ENCODE data around the gene KAT8.
A peak's percentile ranks its signal among the peaks of the same experiment; 100 is the strongest.
"Not testable (repeated sequence)": the region's sequence is repeated elsewhere in the genome, so short reads cannot be mapped to it uniquely, and the experiment has no call there.

The KAT8 gene

DNA sequence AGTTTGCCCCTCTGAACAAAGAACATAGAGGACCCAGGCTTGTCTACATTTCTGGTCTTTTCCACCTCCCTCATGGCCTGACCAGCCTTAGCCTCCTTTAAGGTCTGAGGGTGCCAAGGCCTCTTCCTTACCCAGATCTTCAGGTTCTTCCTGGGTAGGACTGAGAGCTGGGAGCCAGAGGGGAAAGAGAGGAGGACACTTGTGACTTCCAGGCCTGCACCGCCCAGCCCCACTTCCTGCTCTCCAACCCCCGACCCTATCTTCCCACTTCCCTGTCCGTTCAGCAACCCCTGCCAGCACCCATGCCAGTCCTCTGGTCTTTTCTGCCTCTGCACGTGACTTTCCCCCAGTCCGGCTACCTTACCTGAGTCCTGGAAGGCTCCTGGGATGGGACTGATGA lies 31.9 kb downstream of the KAT8 start:
- DNase-seq (ENCODE audit: low spot score) = no peak

DNA sequence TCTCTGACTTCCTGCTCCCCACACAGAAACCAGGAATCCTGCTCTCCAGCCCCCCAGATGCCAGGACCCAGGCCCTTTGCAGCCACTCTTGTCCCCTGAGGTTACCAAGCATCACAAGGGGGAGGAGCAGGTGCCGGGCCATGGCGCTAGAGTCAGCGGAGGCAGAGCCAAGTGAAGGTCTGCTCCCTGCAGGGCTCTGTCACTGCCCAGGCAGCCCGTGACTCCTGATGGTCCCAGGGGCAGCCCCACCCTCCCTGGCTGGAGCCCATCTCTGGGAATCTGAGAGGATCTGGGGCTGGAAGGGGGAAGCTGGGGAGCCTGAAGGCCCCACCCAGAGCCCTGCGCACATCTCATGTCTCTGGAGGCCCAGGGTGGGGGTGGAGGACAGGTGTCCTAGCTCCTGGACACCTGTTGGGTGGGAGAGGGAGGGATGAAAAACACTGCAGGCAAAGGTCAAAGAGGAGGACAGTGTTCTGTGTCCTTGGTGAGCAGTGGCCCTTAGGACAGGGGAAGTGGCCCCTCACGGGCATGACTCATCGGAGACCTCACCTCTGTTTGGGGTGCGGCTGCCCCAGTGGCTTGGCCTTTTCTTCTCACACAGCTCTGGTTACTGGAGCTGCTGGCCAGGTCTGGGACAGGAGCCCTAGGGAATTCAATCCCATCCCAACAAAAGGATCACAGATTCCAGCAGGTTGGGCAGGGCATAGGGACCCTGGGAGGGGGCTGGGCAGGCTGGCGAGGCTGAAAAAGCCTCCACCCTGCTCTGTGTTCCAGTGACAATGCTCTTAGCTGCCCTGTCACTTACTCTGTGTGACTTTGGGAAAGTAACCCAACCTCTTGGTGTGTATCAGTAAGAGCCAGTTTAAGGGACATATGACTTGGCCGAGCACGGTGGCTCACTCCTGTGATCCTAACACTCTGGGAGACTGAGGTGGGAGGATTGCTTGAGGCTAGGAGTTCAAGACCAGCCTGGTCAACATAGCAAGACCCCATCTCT lies 32.7 kb downstream of the KAT8 start, which contains the start of gene PRSS36:
Gene PRSS36 (minus strand): TSS at position 173 of the 997 bp plus-strand sequence. CDS start 31 bp downstream, at position 142.
- no peak for DNase-seq (ENCODE audit: low spot score)

DNA sequence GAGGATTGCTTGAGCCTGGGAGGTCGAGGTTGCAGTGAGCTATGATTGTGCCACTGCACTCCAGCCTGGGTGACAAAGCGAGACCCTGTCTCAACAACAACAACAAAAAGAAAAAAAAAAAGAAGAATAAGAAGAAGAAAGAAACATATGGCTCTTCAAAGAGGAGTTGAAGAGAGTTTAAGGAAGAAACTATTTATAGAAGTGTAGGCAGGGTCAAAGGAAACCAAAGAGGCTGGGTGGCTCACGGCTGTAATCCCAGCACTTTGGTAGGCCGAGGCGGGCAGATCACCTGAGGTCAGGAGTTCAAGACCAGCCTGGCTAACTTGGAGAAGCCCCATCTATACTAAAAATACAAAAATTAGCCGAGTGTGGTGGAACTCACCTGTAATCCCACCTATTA lies 33.5 kb downstream of the KAT8 start:
- not testable (repeated sequence) for DNase-seq (ENCODE audit: low spot score)

DNA sequence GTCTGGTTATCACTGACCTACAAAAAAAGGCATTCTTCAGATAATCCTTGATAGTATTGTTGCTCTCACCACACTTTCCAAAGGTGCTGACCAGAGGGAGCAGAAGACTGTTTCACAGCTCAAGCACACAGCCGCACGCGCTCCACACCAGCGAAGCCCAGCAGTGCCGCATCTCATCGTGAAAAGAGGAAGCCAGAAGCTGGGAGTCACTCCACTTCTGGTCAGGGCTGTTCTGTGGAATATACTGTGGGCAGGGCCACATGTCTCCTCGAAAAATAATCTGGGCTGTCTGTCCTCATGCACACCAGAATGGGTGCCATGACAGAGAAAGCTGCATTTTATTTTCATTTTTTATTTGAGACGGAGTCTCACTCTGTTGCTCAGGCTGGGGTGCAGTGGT lies 39.7 kb downstream of the KAT8 start:
- no peak for DNase-seq (ENCODE audit: low spot score)

DNA sequence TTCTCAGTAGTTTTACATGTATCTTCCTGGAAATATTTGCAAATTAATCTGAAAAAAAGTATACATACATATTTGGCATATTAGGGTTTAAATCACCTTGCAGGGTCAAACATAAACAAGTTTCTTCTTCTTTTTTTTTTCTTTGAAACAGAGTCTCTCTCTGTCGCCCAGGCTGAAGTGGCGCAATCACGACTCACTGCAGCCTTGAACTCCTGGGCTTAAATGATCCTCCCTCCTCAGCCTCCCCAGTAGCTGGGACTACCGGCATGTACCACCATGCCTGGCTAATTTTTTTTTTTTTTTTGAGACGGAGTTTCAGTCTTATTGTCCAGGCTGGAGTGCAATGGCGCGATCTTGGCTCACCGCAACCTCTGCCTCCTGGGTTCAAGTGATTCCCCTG lies 49.9 kb downstream of the KAT8 start:
- DNase-seq (ENCODE audit: low spot score) = no peak

DNA sequence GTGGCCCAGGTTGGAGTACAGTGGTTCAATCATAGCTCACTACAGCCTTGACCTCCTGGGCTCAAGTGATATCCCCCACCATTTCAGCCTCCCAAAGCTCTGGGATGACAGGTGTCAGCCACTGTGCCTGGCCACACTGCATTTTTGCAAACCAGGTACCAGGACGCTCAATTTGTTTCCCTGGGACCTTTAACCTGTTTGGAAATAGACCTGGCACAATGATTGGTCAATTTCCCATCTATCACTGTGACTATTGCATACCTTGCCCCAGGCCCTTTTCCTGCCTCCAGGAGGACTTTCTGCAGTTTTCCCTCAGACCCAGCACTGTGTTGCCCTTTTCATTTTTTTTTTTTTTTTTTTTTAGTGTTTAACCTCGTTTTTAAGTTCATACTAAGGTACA lies 51.4 kb downstream of the KAT8 start:
- no peak for DNase-seq (ENCODE audit: low spot score)

DNA sequence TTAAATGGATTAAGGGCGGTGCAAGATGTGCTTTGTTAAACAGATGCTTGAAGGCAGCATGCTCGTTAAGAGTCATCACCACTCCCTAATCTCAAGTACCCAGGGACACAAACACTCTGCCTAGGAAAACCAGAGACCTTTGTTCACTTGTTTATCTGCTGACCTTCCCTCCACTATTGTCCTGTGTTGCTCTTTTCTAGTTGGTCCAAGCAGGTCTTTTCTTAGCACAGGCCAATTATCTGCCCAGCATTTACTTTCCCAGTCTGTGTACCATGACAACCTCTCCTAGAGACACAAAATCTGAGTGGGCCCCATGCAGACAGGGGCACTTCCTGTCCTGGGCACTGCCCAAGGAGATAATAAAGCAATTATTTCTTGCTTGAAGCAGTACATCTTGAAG lies 52.6 kb downstream of the KAT8 start:
- not testable (repeated sequence) for DNase-seq (ENCODE audit: low spot score)

DNA sequence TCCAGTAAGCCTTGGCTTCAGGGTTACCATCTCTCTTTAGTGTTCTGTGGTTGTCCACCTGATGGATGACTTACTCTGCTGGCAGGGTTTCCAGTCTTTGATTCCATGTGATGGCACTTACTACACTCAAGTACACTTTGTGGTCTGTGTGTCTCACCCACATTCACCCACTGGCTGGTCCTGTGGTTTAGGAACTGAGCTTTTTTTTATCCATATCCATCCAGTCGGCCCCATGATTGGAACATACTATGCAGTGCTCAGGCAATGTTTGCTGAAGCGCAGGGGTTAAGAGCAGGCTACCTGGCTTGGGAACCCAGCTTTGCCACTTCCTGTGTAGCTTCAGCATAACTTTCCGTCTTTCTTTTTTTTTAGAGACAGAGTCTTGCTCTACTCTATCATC lies 59.7 kb downstream of the KAT8 start:
- DNase-seq (ENCODE audit: low spot score) = peak; percentile 53

DNA sequence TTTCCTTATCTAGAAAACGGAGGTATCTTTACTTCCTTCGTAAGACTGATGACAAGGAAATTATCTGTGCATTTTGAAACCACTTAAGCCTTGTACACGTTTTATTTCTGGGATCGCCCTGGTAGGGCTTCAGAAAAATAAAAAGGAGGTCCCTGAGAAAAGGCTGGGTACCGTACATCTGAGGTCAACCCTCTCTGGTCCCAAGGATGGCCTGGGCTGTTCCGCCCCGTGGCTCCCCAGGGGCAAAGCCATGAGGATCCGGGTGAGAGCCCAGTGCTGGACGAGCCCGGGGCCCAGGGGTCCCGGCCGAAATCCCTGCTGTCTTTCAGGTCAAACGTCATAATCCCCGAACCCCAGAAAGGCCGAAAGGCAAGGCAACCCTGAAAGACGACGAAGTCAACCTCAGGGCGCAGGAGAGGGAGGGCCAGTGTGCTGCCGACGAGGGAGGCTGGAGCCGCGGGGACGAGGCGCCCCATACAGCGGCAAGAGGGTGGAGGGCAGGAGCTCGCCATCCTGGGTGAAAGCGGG lies 61.8 kb downstream of the KAT8 start:
- DNase-seq (ENCODE audit: low spot score) = no peak

DNA sequence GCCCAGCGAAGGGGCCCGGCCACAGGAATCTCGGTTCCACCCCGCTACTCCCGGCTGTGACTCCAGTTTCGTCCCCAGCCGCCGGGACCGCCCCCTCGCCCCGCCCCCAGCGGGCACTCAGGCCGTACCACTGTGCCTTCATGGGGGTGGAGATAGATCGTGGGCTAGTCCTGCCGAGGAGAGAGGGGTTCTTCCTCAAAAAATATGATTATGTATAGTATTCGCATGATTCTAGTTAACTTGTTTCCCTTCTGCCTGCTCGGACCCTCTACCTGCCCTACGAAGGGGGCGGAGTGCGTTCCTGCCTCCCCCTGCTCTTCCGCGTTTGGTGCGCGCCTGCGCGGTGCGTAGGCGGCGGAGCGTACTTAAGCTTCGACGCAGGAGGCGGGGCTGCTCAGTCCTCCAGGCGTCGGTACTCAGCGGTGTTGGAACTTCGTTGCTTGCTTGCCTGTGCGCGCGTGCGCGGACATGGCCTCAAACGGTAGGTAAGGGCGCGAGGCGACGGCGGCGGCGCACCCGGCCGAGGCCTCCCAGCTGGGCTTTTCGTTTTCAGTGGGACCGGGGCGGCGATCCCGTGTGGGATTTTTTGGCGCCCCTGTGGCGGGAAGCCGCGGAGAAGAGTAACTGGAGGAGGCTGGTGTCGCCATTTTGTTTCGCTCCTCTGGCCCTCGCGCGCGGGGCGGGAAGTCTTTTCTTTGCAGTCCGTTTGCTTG lies 62.4 kb downstream of the KAT8 start, which contains the start of gene FUS:
Gene FUS (plus strand): TSS at position 393 of the 713 bp plus-strand sequence. CDS start 76 bp downstream, at position 469.
- DNase-seq (ENCODE audit: low spot score) = peak; percentile 93
